Transverse colon (tissue), 4 donors: ENCODE data around the gene TPRX2. TPM values are rescaled to one million over a fixed set of nuclear protein-coding genes. Genes with fewer than 3 reads are reported as not detected.
"Not testable (repeated sequence)": the region's sequence is repeated elsewhere in the genome, so short reads cannot be mapped to it uniquely, and the experiment has no call there.

Experiments
- DNase-seq: peaks from one replicate; pipeline ENCODE4 v3.0.0-alpha.2; 2019
- H3K27ac ChIP-seq, 4 donors: fragments of 200-600 bp; sonication (generic); 2 replicates each; pipeline ENCODE4 v1.5.1; 2016 to 2018; ENCODE audit warnings: inconsistent platforms in 4 of 4
- H3K27me3 ChIP-seq: fragments of 200-600 bp; sonication (generic); 2 replicates; pipeline ENCODE4 v1.5.1; 2017; ENCODE audit warnings: inconsistent platforms
- H3K36me3 ChIP-seq, 4 donors: fragments of 200-600 bp; sonication (generic); 2 replicates each; pipeline ENCODE4 v1.5.1; 2017 to 2019; ENCODE audit warnings: inconsistent platforms in 4 of 4
- H3K4me1 ChIP-seq, 4 donors: fragments of 200-600 bp; sonication (generic); 2 replicates each; pipeline ENCODE4 v1.5.1; 2017 to 2020; ENCODE audit warnings: inconsistent platforms in 4 of 4
- H3K4me3 ChIP-seq, 4 donors: fragments of 200-600 bp; sonication (generic); 1 replicate in 1 of 4; 2 replicates in 3 of 4; pipeline versions ENCODE4 v1.5.1 to v1.6.1; 2017 to 2019; ENCODE audit warnings: inconsistent platforms in 4 of 4
- H3K9me3 ChIP-seq, 2 donors: fragments of 200-600 bp; sonication (generic); 2 replicates each; pipeline ENCODE4 v1.5.1; 2017 to 2019; ENCODE audit warnings: inconsistent platforms in 2 of 2
- CTCF ChIP-seq, 5 experiments: fragments of 200-600 bp in 3 of 5; fragments of 450-650 bp in 2 of 5; sonication (generic) in 3 of 5; IDR thresholded peaks; 1 replicate in 2 of 5; 2 replicates in 3 of 5; pipeline ENCODE4 v1.5.1; 2016 to 2017; ENCODE audit warnings: antibody characterized with exemption in 5 of 5, inconsistent platforms in 3 of 5, mild to moderate bottlenecking in 2 of 5, moderate library complexity in 1 of 5
- EP300 ChIP-seq: sonication (generic); formaldehyde crosslinking; IDR thresholded peaks from one replicate; pipeline ENCODE4 v1.6.1; 2017; ENCODE audit warnings: antibody characterized with exemption, low read depth
- POLR2A ChIP-seq: fragments of 450-650 bp; IDR thresholded peaks from one replicate; pipeline ENCODE4 v1.6.1; 2016; ENCODE audit warnings: antibody characterized with exemption, mild to moderate bottlenecking, moderate library complexity
- POLR2AphosphoS5 ChIP-seq, 3 donors: sonication (generic); formaldehyde crosslinking; IDR thresholded peaks; one replicate each; pipeline ENCODE4 v1.6.1; 2016; ENCODE audit warnings: antibody characterized with exemption in 3 of 3
- WGBS, 2 donors: methylation state at CpG; one replicate each; pipeline ENCODE4 v1.1.5; 2018; ENCODE audit warnings: low coverage in 1 of 2; 5-methylcytosine and 5-hydroxymethylcytosine counted together
- in situ Hi-C, 4 donors: fragments of 200-750 bp; cut with MboI; loops; one replicate each; pipeline versions ENCODE4 v1.15.0 to v1.15.1; 2017; ENCODE audit warnings: low sequenced_read_pairs in 3 of 4, low pct_ligation_motif_present in 1 of 4, low pct_unique_long_range_greater_than_20kb in 1 of 4
- intact Hi-C: fragments of 100-400 bp; cut with DNase I; formaldehyde crosslinking; loops from one replicate; pipeline ENCODE4 v1.15.1; 2023; ENCODE audit warnings: low total_unique reads
- total RNA-seq, 4 donors: library from RNA; depleted of rRNA; stranded (reverse); fragments of >200 nt; gene quantifications; one replicate each; pipeline ENCODE4 v1.1.0, GENCODE V29; 2016

Gene TPRX2
- total RNA-seq, 4 donors from 2014 or later: not detected

GRCh38 chr19:47854459-47854858 is 4.6 kb upstream of the TPRX2 start:
- intact Hi-C loops (no loop called here), in situ Hi-C loops (no loop called here)
- Histone ChIP-seq H3K4me1 (no peaks in the 10 kb centered on the region), H3K36me3 (no peaks in the 10 kb centered on the region), H3K4me3 (no peak overlapping the region), H3K9me3 (no peaks in the 10 kb centered on the region), H3K27ac (no peak overlapping the region), H3K27me3 (peaks cover 63% of the 10 kb centered on the region)
- 58 to 63% methylated on average over 4 of the region's 4 CpGs for WGBS, 2 donors
- no peak for TF ChIP-seq POLR2AphosphoS5 (IDR thresholded peaks at IDR 0.05)
- TF ChIP-seq POLR2A: no peak
- no peak for TF ChIP-seq EP300
- no peak for TF ChIP-seq CTCF (IDR thresholded peaks at IDR 0.05)
- DNase-seq: no peak

GRCh38 chr19:47858231-47858630 is 804 bp upstream of the TPRX2 start:
- H3K9me3 ChIP-seq, DNase-seq, in situ Hi-C loops, H3K4me3 ChIP-seq, H3K36me3 ChIP-seq, H3K27ac ChIP-seq, H3K4me1 ChIP-seq, intact Hi-C loops: not testable (repeated sequence)
- 80% methylated on average over 9 of the region's 9 CpGs; no CpG with 5 or more reads in 1 of the 2 donors for WGBS, 2 donors
- peaks cover 28% of the 10 kb centered on the region for H3K27me3 ChIP-seq

GRCh38 chr19:47859838-47860237 is 803 bp downstream of the TPRX2 start:
- DNase-seq, H3K36me3 ChIP-seq, in situ Hi-C loops, H3K4me3 ChIP-seq, H3K27ac ChIP-seq, H3K9me3 ChIP-seq, H3K4me1 ChIP-seq: not testable (repeated sequence)
- peaks cover 13% of the 10 kb centered on the region for H3K27me3 ChIP-seq
- no CpG with 5 or more reads among the region's 17 CpGs for WGBS, 2 donors
- intact Hi-C loops: loop anchor here (10.0 kb wide), 1 partner anchor 95 kb away; no protein-coding TSS in a partner anchor

- 71 to 96% methylated on average over 4 to 32 of the region's 34 CpGs for WGBS, 2 donors
- no peak overlapping the region for H3K4me3 ChIP-seq
- peaks cover 6% of the 10 kb centered on the region for H3K27me3 ChIP-seq
- H3K4me1 ChIP-seq: no peaks in the 10 kb centered on the region
- no peaks in the 10 kb centered on the region for H3K36me3 ChIP-seq
- no peak for TF ChIP-seq CTCF (IDR thresholded peaks at IDR 0.05)
- TF ChIP-seq EP300: no peak
- no peak for TF ChIP-seq POLR2AphosphoS5 (IDR thresholded peaks at IDR 0.05)
- no peak for TF ChIP-seq POLR2A
- H3K27ac ChIP-seq: no peak overlapping the region
- DNase-seq: no peak
- in situ Hi-C loops: no loop called here
- no peaks in the 10 kb centered on the region for H3K9me3 ChIP-seq
- intact Hi-C loops: loop anchor here (10.0 kb wide), 1 partner anchor 96 kb away; no protein-coding TSS in a partner anchor
These were observed 1.7 kb downstream of the TPRX2 start for GRCh38 chr19:47860602-47861297.

- intact Hi-C loops (loop anchor here (10.0 kb wide), 1 partner anchor 97 kb away; no protein-coding TSS in a partner anchor), in situ Hi-C loops (no loop called here)
- 88 to 92% methylated on average over 2 to 5 of the region's 5 CpGs for WGBS, 2 donors
- H3K27ac ChIP-seq: no peak overlapping the region
- H3K9me3 ChIP-seq: no peaks in the 10 kb centered on the region
- no peak overlapping the region for H3K4me3 ChIP-seq
- peaks cover 6% of the 10 kb centered on the region for H3K27me3 ChIP-seq
- no peak for TF ChIP-seq EP300
- no peak for TF ChIP-seq POLR2A
- no peak for TF ChIP-seq POLR2AphosphoS5 (IDR thresholded peaks at IDR 0.05)
- TF ChIP-seq CTCF (IDR thresholded peaks at IDR 0.05): no peak
- no peaks in the 10 kb centered on the region for H3K4me1 ChIP-seq
- H3K36me3 ChIP-seq: no peaks in the 10 kb centered on the region
- no peak for DNase-seq
These were observed 2.6 kb downstream of the TPRX2 start for GRCh38 chr19:47861630-47862029.
